ENCODE measurements around the gene TPCN2.
"Not testable (repeated sequence)": the region's sequence is repeated elsewhere in the genome, so short reads cannot be mapped to it uniquely, and the experiment has no call there.

TPCN2 gene

GRCh38 chr11:69131121-69131566, 82.4 kb downstream of the TPCN2 start:
- DNase-seq: no peak

- peak; percentile 73 for DNase-seq
These were observed 83.0 kb downstream of the TPCN2 start for GRCh38 chr11:69131644-69132300.

GRCh38 chr11:69132301-69132670, 83.6 kb downstream of the TPCN2 start:
- no peak for DNase-seq

GRCh38 chr11:69133251-69133650, 84.5 kb downstream of the TPCN2 start:
- DNase-seq: no peak

- DNase-seq: not testable (repeated sequence)
These were observed 85.5 kb downstream of the TPCN2 start for GRCh38 chr11:69134182-69134581.

GRCh38 chr11:69134957-69135356, 86.2 kb downstream of the TPCN2 start:
- no peak for DNase-seq

GRCh38 chr11:69135420-69136363, 87.0 kb downstream of the TPCN2 start:
- no peak for DNase-seq

GRCh38 chr11:69136471-69136870, 87.7 kb downstream of the TPCN2 start:
- DNase-seq: no peak

GRCh38 chr11:69137151-69137844, 88.6 kb downstream of the TPCN2 start:
- no peak for DNase-seq

- DNase-seq: peak; percentile 26
These were observed 89.5 kb downstream of the TPCN2 start for GRCh38 chr11:69138265-69138664.

- DNase-seq: not testable (repeated sequence)
These were observed 91.4 kb downstream of the TPCN2 start for GRCh38 chr11:69140161-69140560.

- DNase-seq: no peak
These were observed 91.9 kb downstream of the TPCN2 start for GRCh38 chr11:69140635-69141034.

GRCh38 chr11:69141742-69142141, 93.0 kb downstream of the TPCN2 start:
- DNase-seq: no peak

GRCh38 chr11:69142895-69143294, 94.2 kb downstream of the TPCN2 start:
- no peak for DNase-seq

GRCh38 chr11:69144316-69145049, 95.8 kb downstream of the TPCN2 start:
- DNase-seq: no peak

GRCh38 chr11:69145050-69145380, 96.3 kb downstream of the TPCN2 start:
- DNase-seq: peak; percentile 77

- no peak for DNase-seq
These were observed 99.6 kb downstream of the TPCN2 start for GRCh38 chr11:69148377-69148762.

- DNase-seq: no peak
These were observed 100.1 kb downstream of the TPCN2 start for GRCh38 chr11:69148806-69149205.

GRCh38 chr11:69149338-69150045, 100.8 kb downstream of the TPCN2 start:
- DNase-seq: not testable (repeated sequence)

- no peak for DNase-seq
These were observed 101.4 kb downstream of the TPCN2 start for GRCh38 chr11:69150175-69150574.

GRCh38 chr11:69151836-69152235, 103.1 kb downstream of the TPCN2 start:
- peak; percentile 6 for DNase-seq

- DNase-seq: no peak
These were observed 104.1 kb downstream of the TPCN2 start for GRCh38 chr11:69152733-69153421.
